Suprapubic skin (tissue), 3 donors: ENCODE data around the gene CAVIN2.

Experiments
- EP300 ChIP-seq: sonication (generic); formaldehyde crosslinking; IDR thresholded peaks from one replicate; pipeline ENCODE4 v1.6.1; 2017; ENCODE audit warnings: antibody characterized with exemption
- POLR2A ChIP-seq, 2 donors: fragments of 450-650 bp; IDR thresholded peaks; one replicate each; pipeline ENCODE4 v1.6.1; 2017; ENCODE audit warnings: antibody characterized with exemption in 2 of 2, mild to moderate bottlenecking in 2 of 2, moderate library complexity in 2 of 2
- TF ChIP-seq, protein P1 (sequence below), 2 donors: fragments of 200-600 bp in 1 of 2; fragments of 450-650 bp in 1 of 2; sonication (generic) in 1 of 2; IDR thresholded peaks; one replicate each; pipeline ENCODE4 v1.5.1; 2016 to 2019; ENCODE audit warnings: antibody characterized with exemption in 2 of 2, mild to moderate bottlenecking in 1 of 2, moderate library complexity in 1 of 2

DNA sequence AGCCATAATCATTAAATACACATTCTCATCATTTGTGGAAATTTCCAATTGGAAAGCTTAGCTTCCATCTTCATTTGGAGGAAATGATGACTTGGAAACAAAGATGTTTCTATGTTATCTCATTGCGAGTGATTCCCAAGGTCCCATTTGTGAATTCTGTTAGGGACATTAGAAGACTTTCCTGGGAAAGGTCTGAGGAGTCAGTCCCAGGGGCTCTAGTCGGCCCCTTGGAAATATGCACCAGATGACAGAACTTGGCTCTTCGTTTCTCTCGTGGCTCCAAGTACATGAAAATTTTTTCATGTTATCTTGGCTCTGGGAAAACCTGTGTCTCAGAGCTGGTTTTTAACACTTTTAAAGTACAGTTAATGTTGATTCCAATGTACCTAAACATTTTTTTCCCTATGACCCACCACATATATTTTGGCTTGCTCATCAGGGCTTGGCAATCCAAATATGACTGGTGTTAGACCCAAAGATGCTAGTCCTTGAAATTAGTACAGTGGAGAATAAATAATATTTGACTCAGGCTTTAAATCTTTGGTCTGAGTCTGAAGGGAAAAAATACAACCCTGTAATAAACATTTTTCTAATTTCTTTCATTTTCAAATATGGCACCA lies 15.4 kb upstream of the CAVIN2 start:
- TF ChIP-seq POLR2A (IDR thresholded peaks at IDR 0.05) = no peak
- TF ChIP-seq, protein P1, sequence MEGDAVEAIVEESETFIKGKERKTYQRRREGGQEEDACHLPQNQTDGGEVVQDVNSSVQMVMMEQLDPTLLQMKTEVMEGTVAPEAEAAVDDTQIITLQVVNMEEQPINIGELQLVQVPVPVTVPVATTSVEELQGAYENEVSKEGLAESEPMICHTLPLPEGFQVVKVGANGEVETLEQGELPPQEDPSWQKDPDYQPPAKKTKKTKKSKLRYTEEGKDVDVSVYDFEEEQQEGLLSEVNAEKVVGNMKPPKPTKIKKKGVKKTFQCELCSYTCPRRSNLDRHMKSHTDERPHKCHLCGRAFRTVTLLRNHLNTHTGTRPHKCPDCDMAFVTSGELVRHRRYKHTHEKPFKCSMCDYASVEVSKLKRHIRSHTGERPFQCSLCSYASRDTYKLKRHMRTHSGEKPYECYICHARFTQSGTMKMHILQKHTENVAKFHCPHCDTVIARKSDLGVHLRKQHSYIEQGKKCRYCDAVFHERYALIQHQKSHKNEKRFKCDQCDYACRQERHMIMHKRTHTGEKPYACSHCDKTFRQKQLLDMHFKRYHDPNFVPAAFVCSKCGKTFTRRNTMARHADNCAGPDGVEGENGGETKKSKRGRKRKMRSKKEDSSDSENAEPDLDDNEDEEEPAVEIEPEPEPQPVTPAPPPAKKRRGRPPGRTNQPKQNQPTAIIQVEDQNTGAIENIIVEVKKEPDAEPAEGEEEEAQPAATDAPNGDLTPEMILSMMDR (IDR thresholded peaks at IDR 0.05) = no peak
- TF ChIP-seq EP300 = no peak
